GM12892 (cell line): ENCODE data around the gene KLC1.

Experiments used
- POLR2A ChIP-seq: IDR thresholded peaks from 2 replicates; pipeline ENCODE4 v1.6.1; 2011; ENCODE audit warnings: low read depth, low read length, control low read depth
- TAF1 ChIP-seq: IDR thresholded peaks from 2 replicates; pipeline ENCODE4 v1.6.1; 2011; ENCODE audit warnings: low read depth, mild to moderate bottlenecking, control low read depth, low read length, borderline replicate concordance

DNA sequence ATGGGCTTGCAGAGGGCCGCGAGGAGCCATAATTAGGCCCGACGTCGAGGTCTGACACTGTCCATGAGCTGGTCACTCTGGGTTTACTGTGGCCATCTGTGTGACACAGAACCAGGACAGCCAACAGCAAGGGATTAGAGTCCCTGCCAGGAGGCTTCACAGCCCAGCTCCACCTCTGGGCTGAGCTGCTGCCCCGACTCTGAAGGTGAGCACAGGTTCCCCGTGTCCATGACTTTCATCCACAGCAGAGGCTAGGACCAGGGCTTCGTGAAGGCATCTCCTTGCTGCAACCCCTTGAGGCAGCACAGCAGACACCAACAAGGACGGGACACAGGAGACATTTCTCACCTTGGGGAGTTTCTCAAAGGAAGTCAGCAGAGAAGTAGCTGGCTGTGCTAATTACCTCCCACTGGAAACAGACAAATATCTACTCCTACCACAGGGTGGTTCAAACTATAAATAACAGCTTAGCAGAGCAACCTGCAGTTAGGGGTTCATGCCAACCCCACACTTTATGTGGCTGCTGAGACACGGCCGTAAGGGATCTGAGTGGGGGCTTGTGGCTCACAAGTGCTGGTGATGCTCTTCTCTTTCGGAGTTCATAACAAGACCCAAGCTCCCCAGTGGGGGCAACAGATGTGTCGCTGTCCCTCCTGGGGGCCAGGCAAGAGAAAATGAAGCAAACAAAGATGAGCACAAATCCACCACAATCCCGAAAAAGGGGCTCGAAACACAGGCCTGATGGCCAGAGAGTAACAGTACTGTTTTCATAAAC, 115.8 kb downstream of the KLC1 start:
- TF ChIP-seq POLR2A (no peak), TAF1 (no peak)
